ENCODE measurements around the gene KCNIP1. TPM values are rescaled to one million over a fixed set of nuclear protein-coding genes. Genes with fewer than 3 reads are reported as not detected.

The KCNIP1 gene
- total RNA-seq, 2 donors from 2014 or later = not detected

- Histone ChIP-seq H3K36me3 (ENCODE audit: control insufficient read depth, insufficient read depth, low read length) (no peaks in the 10 kb centered on the region), H3K27ac (ENCODE audit: low read depth, low read length) (no peak overlapping the region), H3K9me3 (ENCODE audit: control insufficient read depth, low read length) (no peaks in the 10 kb centered on the region), H3K9ac (ENCODE audit: extremely low read depth, low read length, poor library complexity, severe bottlenecking) (no peak overlapping the region), H3K4me3 (ENCODE audit: low read length) (no peak overlapping the region), H3K4me1 (ENCODE audit: control insufficient read depth, insufficient read depth, low read length) (peaks cover 7% of the 10 kb centered on the region), H3K27me3 (ENCODE audit: control insufficient read depth, insufficient read depth, low read length, poor library complexity, severe bottlenecking) (peaks cover 38% of the 10 kb centered on the region)
- TF ChIP-seq CTCF (conservative IDR thresholded peaks at IDR 0.05) = no peak
- peak; percentile 54 for DNase-seq
- peaks cover 15% of the 10 kb centered on the region for H3K4me1 Mint-ChIP-seq
- H3K36me3 Mint-ChIP-seq (ENCODE audit: low read depth) = no peaks in the 10 kb centered on the region
- WGBS, 2 experiments (ENCODE audit: insufficient coverage in 1 of 2, insufficient read length in 1 of 2) = 67% methylated on average over 7 of the region's 7 CpGs; no CpG with 5 or more reads in 1 of the 2 experiments
- H3K9me3 Mint-ChIP-seq = no peaks in the 10 kb centered on the region
- H3K27ac Mint-ChIP-seq = no peak overlapping the region
- no peak overlapping the region for H3K4me3 Mint-ChIP-seq
- no peaks in the 10 kb centered on the region for H3K27me3 Mint-ChIP-seq (ENCODE audit: insufficient read depth)
Measured at GRCh38 chr5:170534941-170535340, 31.1 kb downstream of the KCNIP1 start.

- Histone ChIP-seq H3K27ac (ENCODE audit: low read depth, low read length) (no peak overlapping the region), H3K36me3 (ENCODE audit: control insufficient read depth, insufficient read depth, low read length) (no peaks in the 10 kb centered on the region), H3K9ac (ENCODE audit: extremely low read depth, low read length, poor library complexity, severe bottlenecking) (no peak overlapping the region), H3K4me3 (ENCODE audit: low read length) (no peak overlapping the region), H3K9me3 (ENCODE audit: control insufficient read depth, low read length) (no peaks in the 10 kb centered on the region), H3K4me1 (ENCODE audit: control insufficient read depth, insufficient read depth, low read length) (peaks cover 7% of the 10 kb centered on the region), H3K27me3 (ENCODE audit: control insufficient read depth, insufficient read depth, low read length, poor library complexity, severe bottlenecking) (peaks cover 38% of the 10 kb centered on the region)
- 88 to 90% methylated on average over 1 to 4 of the region's 4 CpGs for WGBS, 2 experiments (ENCODE audit: insufficient coverage in 1 of 2, insufficient read length in 1 of 2)
- H3K27ac Mint-ChIP-seq = no peak overlapping the region
- H3K36me3 Mint-ChIP-seq (ENCODE audit: low read depth) = no peaks in the 10 kb centered on the region
- no peak overlapping the region for H3K4me3 Mint-ChIP-seq
- no peaks in the 10 kb centered on the region for H3K9me3 Mint-ChIP-seq
- peaks cover 15% of the 10 kb centered on the region for H3K4me1 Mint-ChIP-seq
- no peak for TF ChIP-seq CTCF (conservative IDR thresholded peaks at IDR 0.05)
- no peaks in the 10 kb centered on the region for H3K27me3 Mint-ChIP-seq (ENCODE audit: insufficient read depth)
- DNase-seq = peak; percentile 22
Measured at GRCh38 chr5:170536525-170536924, 32.7 kb downstream of the KCNIP1 start.

- TF ChIP-seq CTCF (conservative IDR thresholded peaks at IDR 0.05) = no peak
- Mint-ChIP-seq H3K4me3 (no peak overlapping the region), H3K4me1 (peaks cover 15% of the 10 kb centered on the region), H3K9me3 (no peaks in the 10 kb centered on the region), H3K27ac (no peak overlapping the region), H3K36me3 (ENCODE audit: low read depth) (no peaks in the 10 kb centered on the region), H3K27me3 (ENCODE audit: insufficient read depth) (no peaks in the 10 kb centered on the region)
- Histone ChIP-seq H3K36me3 (ENCODE audit: control insufficient read depth, insufficient read depth, low read length) (no peaks in the 10 kb centered on the region), H3K9me3 (ENCODE audit: control insufficient read depth, low read length) (no peaks in the 10 kb centered on the region), H3K9ac (ENCODE audit: extremely low read depth, low read length, poor library complexity, severe bottlenecking) (no peak overlapping the region), H3K27me3 (ENCODE audit: control insufficient read depth, insufficient read depth, low read length, poor library complexity, severe bottlenecking) (peaks cover 34% of the 10 kb centered on the region), H3K4me1 (ENCODE audit: control insufficient read depth, insufficient read depth, low read length) (peaks cover 7% of the 10 kb centered on the region), H3K4me3 (ENCODE audit: low read length) (no peak overlapping the region), H3K27ac (ENCODE audit: low read depth, low read length) (no peak overlapping the region)
- DNase-seq = peak; percentile 22
- WGBS, 2 experiments (ENCODE audit: insufficient coverage in 1 of 2, insufficient read length in 1 of 2) = 90% methylated on average over 4 to 8 of the region's 8 CpGs
Measured at GRCh38 chr5:170537451-170538095, 33.8 kb downstream of the KCNIP1 start.
